ENCODE results near the gene P2RX6. TPM values are rescaled to one million over a fixed set of nuclear protein-coding genes. Genes with fewer than 3 reads are reported as not detected.

P2RX6 gene
- total and polyA plus RNA-seq, 2 donors (not counting 3 experiments of a cell fraction or from before 2014, with no cell fraction given), result 0.06 TPM; not detected in 1

DNA sequence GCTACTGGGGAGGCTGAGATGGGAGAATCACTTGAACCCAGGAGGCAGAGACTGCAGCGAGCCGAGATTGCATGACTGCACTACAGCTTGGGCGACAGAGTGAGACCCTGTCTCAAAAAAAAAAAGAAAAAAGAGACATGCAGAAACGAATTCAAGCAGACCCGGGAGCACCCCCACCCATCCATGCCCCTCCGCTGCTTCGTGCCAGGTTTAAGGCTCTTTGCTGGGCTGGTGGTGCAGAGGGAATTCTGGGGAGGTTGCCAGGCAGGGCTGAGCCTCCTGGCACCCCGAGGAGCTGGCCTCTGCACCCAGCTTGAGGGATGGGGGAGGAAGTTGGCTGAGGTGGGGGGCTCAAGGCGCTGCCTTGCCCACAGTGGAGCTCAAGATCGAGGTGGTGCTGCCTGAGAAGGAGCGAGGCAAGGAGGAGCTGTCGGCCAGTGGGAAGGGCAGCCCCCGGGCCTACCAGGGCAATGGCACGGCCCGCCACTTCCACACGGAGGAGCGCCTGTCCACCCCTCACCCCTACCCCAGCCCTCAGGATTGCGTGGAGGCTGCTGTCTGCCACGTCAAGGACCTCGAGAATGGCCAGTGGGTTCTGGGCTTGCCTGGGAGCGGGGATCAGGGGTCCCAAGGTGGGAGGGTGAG, 41.9 kb upstream of the P2RX6 start:
- Histone ChIP-seq H3K9me3 (replicated peaks; ENCODE audit: control insufficient read depth, insufficient read depth, low read length) (no peaks in the 10 kb centered on the region), H3K79me2 (ENCODE audit: control insufficient read depth, insufficient read depth, low read length) (no peaks in the 10 kb centered on the region), H2AFZ (ENCODE audit: low read depth, low read length) (no peak overlapping the region), H3K27ac (ENCODE audit: insufficient read depth, low read depth, low read length) (no peak overlapping the region), H3K4me2 (ENCODE audit: insufficient read depth, low read length) (no peak overlapping the region), H3K27me3 (ENCODE audit: control insufficient read depth in 2 of 2, insufficient read depth in 2 of 2, low read length in 2 of 2) (no peaks in the 10 kb centered on the region), H3K36me3 (ENCODE audit: control insufficient read depth in 2 of 2, extremely low read depth in 1 of 2, insufficient read depth in 2 of 2, low read length in 2 of 2) (no peaks in the 10 kb centered on the region), H3K9ac (replicated peaks; ENCODE audit: extremely low read depth, insufficient read depth, low read length) (no peak overlapping the region), H4K20me1 (replicated peaks; ENCODE audit: control insufficient read depth, extremely low read depth, insufficient read depth, low read length) (no peaks in the 10 kb centered on the region), H3K9me1 (replicated peaks; ENCODE audit: control insufficient read depth, extremely low read depth, insufficient read depth, low read length) (no peaks in the 10 kb centered on the region), H3K4me3 (replicated peaks in 1 of 3; ENCODE audit: insufficient read depth in 1 of 3, low read depth in 1 of 3, low read length in 3 of 3) (no peak overlapping the region), H3K4me1 (ENCODE audit: control insufficient read depth, extremely low read depth, insufficient read depth, low read length) (peaks cover 2% of the 10 kb centered on the region)
- ChIA-PET POLR2A (interaction anchor here (1.2 kb wide), 1 partner anchor 9 kb away, joined by 3 read pairs; the partner anchor contains the start of gene LZTR1), CTCF (interaction anchor here (1.3 to 2.8 kb wide), 4 partner anchors 9 to 88 kb away, joined by 4 to 13 read pairs (median 6); partner anchors contain the start of gene LZTR1)
- BruUV-seq (replicated peaks), result no TSS peak
- intact Hi-C loops (cut with micrococcal nuclease), result no loop called here
- TF ChIP-seq POLR2A (IDR thresholded peaks at IDR 0.05; ENCODE audit: low read depth, low read length), result no peak
- TF ChIP-seq JUN (IDR thresholded peaks at IDR 0.05; ENCODE audit: borderline replicate concordance, insufficient read depth, insufficient read length, low read depth), result no peak
- TF ChIP-seq FOS (IDR thresholded peaks at IDR 0.05; ENCODE audit: borderline replicate concordance, insufficient read depth, low read length), result no peak
- TF ChIP-seq GATA2 (IDR thresholded peaks at IDR 0.05; ENCODE audit: insufficient read depth, insufficient read length, low read depth, low read length), result no peak
- TF ChIP-seq, protein P1, sequence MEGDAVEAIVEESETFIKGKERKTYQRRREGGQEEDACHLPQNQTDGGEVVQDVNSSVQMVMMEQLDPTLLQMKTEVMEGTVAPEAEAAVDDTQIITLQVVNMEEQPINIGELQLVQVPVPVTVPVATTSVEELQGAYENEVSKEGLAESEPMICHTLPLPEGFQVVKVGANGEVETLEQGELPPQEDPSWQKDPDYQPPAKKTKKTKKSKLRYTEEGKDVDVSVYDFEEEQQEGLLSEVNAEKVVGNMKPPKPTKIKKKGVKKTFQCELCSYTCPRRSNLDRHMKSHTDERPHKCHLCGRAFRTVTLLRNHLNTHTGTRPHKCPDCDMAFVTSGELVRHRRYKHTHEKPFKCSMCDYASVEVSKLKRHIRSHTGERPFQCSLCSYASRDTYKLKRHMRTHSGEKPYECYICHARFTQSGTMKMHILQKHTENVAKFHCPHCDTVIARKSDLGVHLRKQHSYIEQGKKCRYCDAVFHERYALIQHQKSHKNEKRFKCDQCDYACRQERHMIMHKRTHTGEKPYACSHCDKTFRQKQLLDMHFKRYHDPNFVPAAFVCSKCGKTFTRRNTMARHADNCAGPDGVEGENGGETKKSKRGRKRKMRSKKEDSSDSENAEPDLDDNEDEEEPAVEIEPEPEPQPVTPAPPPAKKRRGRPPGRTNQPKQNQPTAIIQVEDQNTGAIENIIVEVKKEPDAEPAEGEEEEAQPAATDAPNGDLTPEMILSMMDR (IDR thresholded peaks at IDR 0.05; ENCODE audit: extremely low read depth in 1 of 2, insufficient read depth in 1 of 2, low read depth in 1 of 2, low read length in 2 of 2), result no peak
- TF ChIP-seq EZH2 (IDR thresholded peaks at IDR 0.05; ENCODE audit: borderline replicate concordance, low read depth, low read length, severe bottlenecking), result no peak
- TF ChIP-seq POLR2AphosphoS5 (IDR thresholded peaks at IDR 0.05; ENCODE audit: insufficient read depth, low read depth, low read length), result no peak
- TF ChIP-seq, protein P2, sequence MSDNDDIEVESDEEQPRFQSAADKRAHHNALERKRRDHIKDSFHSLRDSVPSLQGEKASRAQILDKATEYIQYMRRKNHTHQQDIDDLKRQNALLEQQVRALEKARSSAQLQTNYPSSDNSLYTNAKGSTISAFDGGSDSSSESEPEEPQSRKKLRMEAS (IDR thresholded peaks at IDR 0.05; ENCODE audit: insufficient read depth, insufficient read length), result no peak
- no peak for TF ChIP-seq MYC (IDR thresholded peaks at IDR 0.05; ENCODE audit: low read depth, low read length)
- FAIRE-seq, result no peak
- dilution Hi-C loops (cut with MboI; ENCODE audit: extremely low pct_ligation_motif_present, low sequenced_read_pairs), result no loop called here
- DNase-seq (ENCODE audit: low read depth, low spot score), result no peak

Measured in endothelial cell of umbilical vein (primary cell).